ENCODE results near the gene TBX2. TPM values are rescaled to one million over a fixed set of nuclear protein-coding genes. Genes with fewer than 3 reads are reported as not detected.

The TBX2 gene
- total RNA-seq, 1 experiment from 2014 or later = not detected

DNA sequence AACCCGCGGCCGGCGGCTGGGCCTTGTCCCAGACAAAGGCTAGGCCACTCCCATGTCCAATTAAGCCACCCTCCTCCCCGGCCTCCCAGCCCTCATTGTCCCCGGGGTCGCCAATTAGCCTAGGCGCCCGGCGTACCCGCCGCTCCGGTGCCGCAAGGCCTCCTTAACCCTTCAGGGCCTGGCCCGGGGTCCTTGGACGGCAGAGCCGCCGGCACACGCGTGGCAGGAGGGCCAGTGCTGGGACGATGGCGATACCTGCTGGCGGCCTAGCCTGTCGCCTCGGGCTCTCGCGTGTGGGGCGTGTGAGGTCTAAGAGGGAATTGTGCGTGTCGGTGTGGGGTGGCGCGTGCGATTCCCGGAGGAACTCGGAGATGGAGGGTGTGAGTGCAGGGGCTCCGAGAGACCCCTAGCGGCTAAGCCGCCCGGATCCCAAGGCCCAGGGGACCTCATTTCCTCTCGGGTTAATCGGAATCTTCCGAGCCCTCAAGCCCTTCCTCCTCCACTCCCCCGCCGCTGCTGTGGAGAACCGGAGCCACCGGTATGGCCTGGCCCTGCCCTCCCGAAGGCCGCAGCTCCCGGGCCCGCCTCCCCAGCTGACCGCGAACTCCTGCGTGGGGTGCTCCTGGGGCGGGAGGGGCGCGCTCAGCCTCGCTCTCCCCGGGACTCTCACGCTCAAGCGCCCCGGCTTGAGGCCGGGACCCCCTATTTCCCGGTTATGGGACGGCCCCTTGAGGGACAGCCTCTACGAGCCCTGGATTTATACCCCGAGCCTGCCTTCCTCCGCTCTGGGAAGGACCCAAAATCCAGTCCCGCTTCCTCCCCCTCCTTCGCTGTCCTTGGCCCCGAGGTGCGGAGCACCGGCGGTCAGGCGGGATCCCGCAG, 11.9 kb downstream of the TBX2 start:
- H2BK15ac ChIP-seq (ENCODE audit: low read depth, low read length) = no peak overlapping the region
- H3K9ac ChIP-seq (ENCODE audit: extremely low read depth, insufficient read length, low read length) = no peak overlapping the region
- Mint-ChIP-seq H3K27me3 (ENCODE audit: low read depth) (peaks cover 87% of the 10 kb centered on the region), H3K4me3 (peak overlapping the region; percentile 69 to 82), H3K4me1 (peaks cover 20 to 24% of the 10 kb centered on the region in 2 experiments), H3K9me3 (no peaks in the 10 kb centered on the region; a peak in 1 of 5 replicates), H3K27ac (no peak overlapping the region), H3K36me3 (ENCODE audit: insufficient read depth in 1 of 3, low read depth in 3 of 3) (no peaks in the 10 kb centered on the region; a peak in 1 of 7 replicates)
- H3K27me3 ChIP-seq (ENCODE audit: insufficient read depth, low read length) = peaks cover 60% of the 10 kb centered on the region
- H2BK20ac ChIP-seq (ENCODE audit: low read depth, low read length, poor library complexity, severe bottlenecking) = no peak overlapping the region
- H3K23me2 ChIP-seq (ENCODE audit: insufficient read length, low read depth, low read length, poor library complexity, severe bottlenecking) = peaks cover 16% of the 10 kb centered on the region
- peaks cover 2% of the 10 kb centered on the region; the same call in 1 of the 2 replicates for H3K4me1 ChIP-seq (ENCODE audit: insufficient read depth, low read length)
- no peak overlapping the region for H3K4ac ChIP-seq (ENCODE audit: low read depth, low read length)
- no peak overlapping the region for H4K5ac ChIP-seq (ENCODE audit: insufficient read length, low read depth, low read length)
- no peak overlapping the region for H3K14ac ChIP-seq (ENCODE audit: insufficient read depth, low read length)
- no peaks in the 10 kb centered on the region for H3K79me1 ChIP-seq (ENCODE audit: insufficient read depth, low read depth, low read length, poor library complexity, severe bottlenecking)
- H3K18ac ChIP-seq (ENCODE audit: insufficient read length, low read depth, low read length) = no peak overlapping the region
- H3K79me2 ChIP-seq (ENCODE audit: insufficient read depth, low read length) = no peaks in the 10 kb centered on the region
- H3K4me2 ChIP-seq (ENCODE audit: insufficient read depth, insufficient read length, low read length) = peak overlapping the region; percentile 55
- H2AK5ac ChIP-seq (ENCODE audit: insufficient read length, low read length) = no peak overlapping the region
- DNase-seq = peak; percentile 85
- no CpG with 5 or more reads among the region's 75 CpGs for WGBS (ENCODE audit: extremely low coverage, insufficient read length, low lambda C conversion rate)
- H2BK120ac ChIP-seq (ENCODE audit: low read depth, low read length, poor library complexity, severe bottlenecking) = no peak overlapping the region
- H4K8ac ChIP-seq (replicated peaks; ENCODE audit: insufficient read length, low read depth, low read length) = no peak overlapping the region
- H2BK5ac ChIP-seq (ENCODE audit: insufficient read length, low read length) = no peak overlapping the region
- H4K20me1 ChIP-seq (ENCODE audit: control insufficient read depth, insufficient read depth, insufficient read length) = no peaks in the 10 kb centered on the region
- no peak overlapping the region for H3K23ac ChIP-seq (ENCODE audit: insufficient read length, low read depth, low read length)
- no peak overlapping the region for H4K91ac ChIP-seq (ENCODE audit: insufficient read length, low read depth, low read length)
- H3K27ac ChIP-seq (ENCODE audit: insufficient read length, low read depth, low read length) = no peak overlapping the region
- H3K9me3 ChIP-seq (ENCODE audit: control insufficient read depth, low read depth, low read length) = no peaks in the 10 kb centered on the region
- H3T11ph ChIP-seq (ENCODE audit: low read length) = no peak overlapping the region
- H2AFZ ChIP-seq (ENCODE audit: low read length) = no peak overlapping the region
- no peak overlapping the region for H3K56ac ChIP-seq (ENCODE audit: insufficient read length, low read depth, low read length)
- H2BK12ac ChIP-seq (ENCODE audit: insufficient read length, low read depth, low read length) = no peak overlapping the region
- TF ChIP-seq, protein P1, sequence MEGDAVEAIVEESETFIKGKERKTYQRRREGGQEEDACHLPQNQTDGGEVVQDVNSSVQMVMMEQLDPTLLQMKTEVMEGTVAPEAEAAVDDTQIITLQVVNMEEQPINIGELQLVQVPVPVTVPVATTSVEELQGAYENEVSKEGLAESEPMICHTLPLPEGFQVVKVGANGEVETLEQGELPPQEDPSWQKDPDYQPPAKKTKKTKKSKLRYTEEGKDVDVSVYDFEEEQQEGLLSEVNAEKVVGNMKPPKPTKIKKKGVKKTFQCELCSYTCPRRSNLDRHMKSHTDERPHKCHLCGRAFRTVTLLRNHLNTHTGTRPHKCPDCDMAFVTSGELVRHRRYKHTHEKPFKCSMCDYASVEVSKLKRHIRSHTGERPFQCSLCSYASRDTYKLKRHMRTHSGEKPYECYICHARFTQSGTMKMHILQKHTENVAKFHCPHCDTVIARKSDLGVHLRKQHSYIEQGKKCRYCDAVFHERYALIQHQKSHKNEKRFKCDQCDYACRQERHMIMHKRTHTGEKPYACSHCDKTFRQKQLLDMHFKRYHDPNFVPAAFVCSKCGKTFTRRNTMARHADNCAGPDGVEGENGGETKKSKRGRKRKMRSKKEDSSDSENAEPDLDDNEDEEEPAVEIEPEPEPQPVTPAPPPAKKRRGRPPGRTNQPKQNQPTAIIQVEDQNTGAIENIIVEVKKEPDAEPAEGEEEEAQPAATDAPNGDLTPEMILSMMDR (conservative IDR thresholded peaks at IDR 0.05) = peak; percentile 49; the same call in 2 of the 3 replicates

All from H9 (cell line).